ENCODE measurements around the gene PLK5.

DNA sequence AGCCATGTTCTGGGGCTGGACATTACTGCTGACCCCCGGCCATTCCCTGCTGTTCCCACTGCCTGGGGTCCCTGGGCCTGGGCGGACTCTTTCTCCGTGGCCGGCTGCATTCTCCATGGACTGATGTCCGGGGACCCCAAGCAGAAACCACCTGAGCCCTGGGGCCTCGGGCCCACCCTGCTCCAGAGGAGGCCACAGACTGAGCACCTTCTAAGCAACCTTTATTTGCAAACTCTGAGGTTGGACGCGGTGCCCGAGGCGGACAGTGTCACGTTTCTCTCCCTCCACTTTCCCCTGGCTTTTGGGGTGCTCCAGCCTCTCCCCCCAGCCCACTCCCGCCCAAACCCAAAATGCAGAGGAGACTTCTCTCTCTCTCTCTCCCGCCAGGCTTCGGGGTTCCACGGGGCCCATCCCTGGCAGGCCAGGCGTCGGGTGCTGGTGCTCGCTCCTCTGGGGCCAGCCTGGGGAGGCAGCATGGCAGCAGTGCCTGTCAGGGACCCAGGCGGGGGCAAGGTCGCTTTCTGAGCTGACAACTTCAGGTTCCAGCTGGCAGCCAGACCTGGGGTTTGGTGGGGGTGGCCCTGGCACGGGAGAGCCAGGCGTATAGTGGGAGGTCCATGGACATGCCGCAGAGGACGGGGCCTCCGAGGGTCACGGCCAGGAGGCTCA is 42.5 kb upstream of the PLK5 start:
- TF ChIP-seq CTCF (IDR thresholded peaks at IDR 0.05) (no peak), POLR2AphosphoS5 (IDR thresholded peaks at IDR 0.05) (no peak), POLR2A (IDR thresholded peaks at IDR 0.05; ENCODE audit: low read depth) (no peak), EP300 (IDR thresholded peaks at IDR 0.05) (no peak)

All from esophagus muscularis mucosa (tissue), 4 donors.